BE2C (cell line): Measurements from ENCODE around the gene KDM6A.

ENCODE experiments used
- DNase-seq: peaks from one replicate; pipeline ENCODE4 v3.0.0-alpha.2; 2020
- H3K27me3 ChIP-seq: fragments of 250-450 bp; sonication (Bioruptor Pico); 2 replicates; pipeline ENCODE4 v1.5.1; 2020; ENCODE audit warnings: mild to moderate bottlenecking
- H3K36me3 ChIP-seq: fragments of 250-450 bp; sonication (Bioruptor Pico); 2 replicates; pipeline ENCODE4 v1.5.1; 2020; ENCODE audit warnings: mild to moderate bottlenecking
- H3K4me1 ChIP-seq: fragments of 250-450 bp; sonication (Bioruptor Pico); 2 replicates; pipeline ENCODE4 v1.5.1; 2020
- H3K4me3 ChIP-seq: 2 replicates; pipeline ENCODE4 v1.5.1; 2011; ENCODE audit warnings: low read depth, low read length
- H3K9me3 ChIP-seq: fragments of 250-450 bp; sonication (Bioruptor Pico); 2 replicates; pipeline ENCODE4 v1.5.1; 2020
- CTCF ChIP-seq: IDR thresholded peaks from 2 replicates; pipeline ENCODE4 v1.5.1; 2012; ENCODE audit warnings: mild to moderate bottlenecking, low read depth, low read length

The KDM6A gene

DNA sequence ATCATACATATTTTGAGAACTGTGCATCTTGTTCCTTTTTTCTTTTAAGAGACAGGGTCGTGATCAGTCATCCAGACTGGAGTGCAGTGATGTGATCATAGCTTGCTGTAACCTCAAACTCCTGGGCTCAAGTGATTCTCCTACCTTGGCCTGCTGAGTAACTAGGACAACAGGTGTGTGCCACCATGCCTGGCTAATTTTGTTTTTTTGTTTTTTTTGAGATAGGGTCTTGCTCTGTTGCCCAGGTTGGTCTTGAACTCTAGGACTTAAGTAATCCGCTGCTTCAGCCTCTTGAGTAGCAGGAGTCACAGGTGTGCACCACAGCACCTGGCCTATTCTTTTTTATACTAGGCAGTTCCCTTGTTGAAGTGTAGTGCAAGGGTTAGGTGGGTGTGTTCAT, 24.6 kb downstream of the KDM6A start:
- H3K4me3 ChIP-seq = no peak overlapping the region
- DNase-seq = no peak
- TF ChIP-seq CTCF = no peak
- H3K4me1 ChIP-seq = no peaks in the 10 kb centered on the region
- H3K36me3 ChIP-seq = no peaks in the 10 kb centered on the region
- no peaks in the 10 kb centered on the region for H3K9me3 ChIP-seq
- no peaks in the 10 kb centered on the region for H3K27me3 ChIP-seq

GRCh38 chrX:44898411-44899221, 25.6 kb downstream of the KDM6A start:
- Histone ChIP-seq H3K4me3 (no peak overlapping the region), H3K9me3 (no peaks in the 10 kb centered on the region), H3K27me3 (no peaks in the 10 kb centered on the region), H3K36me3 (no peaks in the 10 kb centered on the region), H3K4me1 (no peaks in the 10 kb centered on the region)
- TF ChIP-seq CTCF = no peak
- DNase-seq = no peak

- no peak overlapping the region for H3K4me3 ChIP-seq
Observed at GRCh38 chrX:44899946-44900345, 27.0 kb downstream of the KDM6A start.

GRCh38 chrX:44903107-44903506, 30.1 kb downstream of the KDM6A start:
- Histone ChIP-seq H3K27me3 (no peaks in the 10 kb centered on the region), H3K36me3 (no peaks in the 10 kb centered on the region), H3K4me3 (no peak overlapping the region), H3K4me1 (no peaks in the 10 kb centered on the region), H3K9me3 (no peaks in the 10 kb centered on the region)
- no peak for DNase-seq
- no peak for TF ChIP-seq CTCF

More at GRCh38 chrX:44899946-44900345, 27.0 kb downstream of the KDM6A start:
- Histone ChIP-seq H3K4me1 (no peaks in the 10 kb centered on the region), H3K36me3 (no peaks in the 10 kb centered on the region), H3K9me3 (no peaks in the 10 kb centered on the region), H3K27me3 (no peaks in the 10 kb centered on the region)
- no peak for DNase-seq
- no peak for TF ChIP-seq CTCF

GRCh38 chrX:44903830-44904530, 31.0 kb downstream of the KDM6A start:
- no peaks in the 10 kb centered on the region for H3K9me3 ChIP-seq
- H3K27me3 ChIP-seq = no peaks in the 10 kb centered on the region
- no peak for TF ChIP-seq CTCF
- H3K36me3 ChIP-seq = no peaks in the 10 kb centered on the region
- no peak for DNase-seq
- H3K4me3 ChIP-seq = no peak overlapping the region
- no peaks in the 10 kb centered on the region for H3K4me1 ChIP-seq
